ENCODE measurements around the gene HYPK. TPM values are rescaled to one million over a fixed set of nuclear protein-coding genes. Genes with fewer than 3 reads are reported as not detected.
"Not testable (repeated sequence)": the region's sequence is repeated elsewhere in the genome, so short reads cannot be mapped to it uniquely, and the experiment has no call there.

HYPK gene
- total RNA-seq, 2 donors from 2014 or later = 11.6 to 35.2 TPM

GRCh38 chr15:43824302-43825246 is 24.2 kb downstream of the HYPK start, which contains the start of gene MFAP1:
Gene MFAP1, minus strand, starts transcription at chr15:43824690. Its CDS starts 121 bp downstream, at chr15:43824569.
- Mint-ChIP-seq H3K27ac (peak within 1 kb of the TSS; percentile 92 to 97), H3K9me3 (peaks cover 0 to 4% of the 10 kb centered on the region in 2 donors), H3K36me3 (peaks cover 36 to 52% of the 10 kb centered on the region in 2 donors)
- ATAC-seq (peak; percentile 81 to 89), DNase-seq (ENCODE audit: low spot score in 2 of 2) (peak; percentile 84 to 94)

- H3K36me3 Mint-ChIP-seq = peaks cover 41 to 59% of the 10 kb centered on the region in 2 donors
- peak overlapping the region; percentile 92 to 97 for H3K27ac Mint-ChIP-seq
- ATAC-seq; H3K9me3 Mint-ChIP-seq; DNase-seq (ENCODE audit: low spot score in 2 of 2): not testable (repeated sequence)
These were observed 24.9 kb downstream of the HYPK start for GRCh38 chr15:43825305-43825704.

GRCh38 chr15:43826029-43826507 is 25.7 kb downstream of the HYPK start:
- peaks cover 41 to 59% of the 10 kb centered on the region in 2 donors for H3K36me3 Mint-ChIP-seq

GRCh38 chr15:43826508-43827341 is 26.3 kb downstream of the HYPK start, which contains the start of gene WDR76:
Gene WDR76, plus strand, starts transcription at chr15:43827002. Its CDS starts 31 bp downstream, at chr15:43827033.
- Mint-ChIP-seq H3K27ac (peak within 1 kb of the TSS; percentile 92 to 94), H3K9me3 (peaks cover 0 to 4% of the 10 kb centered on the region in 2 donors), H3K36me3 (peaks cover 43 to 56% of the 10 kb centered on the region in 2 donors)
- ATAC-seq (peak; percentile 73 to 74), DNase-seq (ENCODE audit: low spot score in 2 of 2) (peak; percentile 80 to 89)

More at GRCh38 chr15:43826029-43826507, 25.7 kb downstream of the HYPK start:
- DNase-seq (ENCODE audit: low spot score in 2 of 2) (no peak), ATAC-seq (no peak)
- Mint-ChIP-seq H3K27ac (peak overlapping the region; percentile 92 to 94), H3K9me3 (peaks cover 0 to 4% of the 10 kb centered on the region in 2 donors)

GRCh38 chr15:43828061-43828657 is 27.8 kb downstream of the HYPK start:
- peak in 1 of 2 donors; percentile 26 for DNase-seq (ENCODE audit: low spot score in 2 of 2)
- Mint-ChIP-seq H3K27ac (peak overlapping the region; percentile 92 to 94), H3K9me3 (peaks cover 0 to 4% of the 10 kb centered on the region in 2 donors), H3K36me3 (peaks cover 49 to 60% of the 10 kb centered on the region in 2 donors)
- peak; percentile 31 to 32 for ATAC-seq

GRCh38 chr15:43829951-43830540 is 29.6 kb downstream of the HYPK start:
- H3K9me3 Mint-ChIP-seq; ATAC-seq; DNase-seq (ENCODE audit: low spot score in 2 of 2): not testable (repeated sequence)
- Mint-ChIP-seq H3K27ac (peak overlapping the region in 1 of 2 donors; percentile 38), H3K36me3 (peaks cover 47 to 63% of the 10 kb centered on the region in 2 donors)

- Mint-ChIP-seq H3K36me3 (peaks cover 50 to 66% of the 10 kb centered on the region in 2 donors), H3K27ac (peak overlapping the region in 1 of 2 donors; percentile 79)
- H3K9me3 Mint-ChIP-seq; DNase-seq (ENCODE audit: low spot score in 2 of 2); ATAC-seq: not testable (repeated sequence)
These were observed 30.4 kb downstream of the HYPK start for GRCh38 chr15:43830691-43831275.

- Mint-ChIP-seq H3K36me3 (peaks cover 49 to 62% of the 10 kb centered on the region in 2 donors), H3K27ac (peak overlapping the region in 1 of 2 donors; percentile 78)
- H3K9me3 Mint-ChIP-seq; ATAC-seq; DNase-seq (ENCODE audit: low spot score in 2 of 2): not testable (repeated sequence)
These were observed 31.2 kb downstream of the HYPK start for GRCh38 chr15:43831519-43832052.

GRCh38 chr15:43832485-43832884 is 32.1 kb downstream of the HYPK start:
- ATAC-seq; H3K9me3 Mint-ChIP-seq; H3K27ac Mint-ChIP-seq; DNase-seq (ENCODE audit: low spot score in 2 of 2): not testable (repeated sequence)
- H3K36me3 Mint-ChIP-seq = peaks cover 40 to 53% of the 10 kb centered on the region in 2 donors

GRCh38 chr15:43845421-43845820 is 45.0 kb downstream of the HYPK start:
- DNase-seq (ENCODE audit: low spot score in 2 of 2) (no peak), ATAC-seq (no peak)
- H3K9me3 Mint-ChIP-seq = no peaks in the 10 kb centered on the region
- H3K27ac Mint-ChIP-seq = no peak overlapping the region
- peaks cover 14 to 18% of the 10 kb centered on the region in 2 donors for H3K36me3 Mint-ChIP-seq

GRCh38 chr15:43851251-43851650 is 50.9 kb downstream of the HYPK start:
- DNase-seq (ENCODE audit: low spot score in 2 of 2) (no peak), ATAC-seq (no peak)
- Mint-ChIP-seq H3K36me3 (peaks cover 11 to 17% of the 10 kb centered on the region in 2 donors), H3K27ac (peak overlapping the region in 1 of 2 donors; percentile 60), H3K9me3 (no peaks in the 10 kb centered on the region)

- Mint-ChIP-seq H3K36me3 (peaks cover 10 to 17% of the 10 kb centered on the region in 2 donors), H3K9me3 (no peaks in the 10 kb centered on the region), H3K27ac (no peak overlapping the region)
- DNase-seq (ENCODE audit: low spot score in 2 of 2) (no peak), ATAC-seq (no peak)
These were observed 52.2 kb downstream of the HYPK start for GRCh38 chr15:43852607-43853006.
